OCI-M1 (cell line): ENCODE results near the gene MSRB1.
A peak's percentile ranks its signal among the peaks of the same experiment; 100 is the strongest.
"Not testable (repeated sequence)": the region's sequence is repeated elsewhere in the genome, so short reads cannot be mapped to it uniquely, and the experiment has no call there.

ENCODE experiments used
- DNase-seq: peaks from one replicate; lab custom pipeline; 2025; lab: John Stamatoyannopoulos, UW

MSRB1 gene

DNA sequence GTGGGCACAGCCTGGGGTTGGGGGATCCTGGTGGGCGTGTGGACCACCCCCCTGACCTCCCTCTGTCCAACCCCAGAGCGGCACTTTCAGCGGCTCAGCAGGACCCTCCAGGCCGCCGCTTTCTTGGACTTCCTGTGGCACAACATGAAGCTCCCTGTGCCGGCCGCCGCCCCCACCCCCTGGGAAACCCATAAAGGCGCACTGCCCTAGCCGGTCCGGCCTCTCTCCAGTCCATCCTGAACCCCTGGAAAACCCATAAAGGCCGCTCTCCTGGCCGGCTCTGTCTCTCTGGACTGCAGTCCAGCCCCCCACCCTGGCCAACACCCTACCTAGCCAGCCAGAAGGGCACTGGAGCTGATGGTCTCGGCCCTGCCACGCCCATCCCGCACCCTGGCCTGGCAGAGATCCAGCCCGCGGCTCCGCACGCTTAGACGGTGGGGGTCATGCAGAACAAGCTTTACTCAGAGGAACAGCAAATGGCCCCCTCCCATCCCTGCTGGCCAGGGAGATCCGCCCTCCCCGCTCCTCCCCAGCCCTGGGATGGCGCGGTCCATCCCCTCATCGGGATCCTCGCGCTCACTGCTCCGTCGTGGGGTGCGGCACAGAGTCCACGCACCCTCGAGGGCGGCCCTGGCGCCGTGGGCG is 35.6 kb upstream of the MSRB1 start:
- no peak for DNase-seq

DNA sequence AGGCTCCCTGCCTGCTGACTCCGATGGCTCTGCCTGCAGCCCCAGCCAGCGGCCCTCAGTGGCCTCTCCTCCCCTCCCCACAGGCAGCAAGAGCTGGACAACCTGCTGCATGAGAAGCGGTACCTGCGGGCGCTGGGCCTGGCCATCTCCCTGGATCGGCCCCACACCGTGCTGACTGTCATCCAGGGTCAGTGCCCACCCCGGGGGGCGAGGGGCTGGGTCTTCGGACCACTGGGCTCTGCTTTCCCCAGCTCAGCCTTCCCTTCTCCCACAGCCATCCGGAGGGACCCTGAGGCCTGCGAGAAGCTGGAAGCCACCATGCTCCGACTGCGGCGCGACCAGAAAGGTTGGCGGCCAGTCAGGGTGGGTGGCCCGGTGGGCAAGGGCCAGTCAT is 34.9 kb upstream of the MSRB1 start:
- DNase-seq: no peak

DNA sequence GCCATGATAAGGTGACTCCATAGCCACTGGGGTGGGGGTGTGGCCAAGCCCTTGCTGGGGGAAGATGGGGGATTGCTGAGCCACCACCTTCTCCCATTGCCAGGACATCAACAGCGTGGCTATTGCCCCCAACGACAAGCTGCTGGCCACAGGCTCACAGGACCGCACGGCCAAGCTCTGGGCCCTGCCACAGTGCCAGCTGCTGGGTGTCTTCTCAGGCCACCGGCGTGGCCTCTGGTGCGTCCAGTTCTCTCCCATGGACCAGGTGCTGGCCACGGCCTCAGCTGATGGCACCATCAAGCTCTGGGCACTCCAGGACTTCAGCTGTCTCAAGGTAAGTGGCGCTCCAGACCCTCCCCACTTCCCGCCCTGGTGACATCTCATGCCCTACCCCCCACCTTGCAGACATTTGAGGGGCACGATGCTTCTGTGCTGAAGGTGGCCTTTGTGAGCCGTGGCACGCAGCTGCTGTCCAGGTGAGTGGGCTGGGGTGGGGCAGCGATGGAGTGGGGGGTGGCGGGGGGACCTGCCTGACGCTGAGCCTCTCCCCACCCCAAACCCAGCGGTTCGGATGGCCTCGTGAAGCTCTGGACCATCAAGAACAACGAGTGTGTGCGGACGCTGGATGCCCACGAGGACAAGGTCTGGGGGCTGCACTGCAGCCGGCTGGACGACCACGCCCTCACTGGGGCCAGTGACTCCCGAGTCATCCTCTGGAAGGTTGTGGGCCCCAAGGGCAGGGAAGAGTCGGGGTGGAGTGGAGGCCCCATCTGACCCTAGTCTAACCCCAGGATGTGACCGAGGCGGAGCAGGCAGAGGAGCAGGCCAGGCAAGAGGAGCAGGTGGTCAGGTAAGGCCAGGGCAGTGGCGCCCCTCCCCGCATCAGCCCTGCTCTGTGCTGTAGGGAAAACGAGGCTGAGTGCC is 34.2 kb upstream of the MSRB1 start:
- no peak for DNase-seq

DNA sequence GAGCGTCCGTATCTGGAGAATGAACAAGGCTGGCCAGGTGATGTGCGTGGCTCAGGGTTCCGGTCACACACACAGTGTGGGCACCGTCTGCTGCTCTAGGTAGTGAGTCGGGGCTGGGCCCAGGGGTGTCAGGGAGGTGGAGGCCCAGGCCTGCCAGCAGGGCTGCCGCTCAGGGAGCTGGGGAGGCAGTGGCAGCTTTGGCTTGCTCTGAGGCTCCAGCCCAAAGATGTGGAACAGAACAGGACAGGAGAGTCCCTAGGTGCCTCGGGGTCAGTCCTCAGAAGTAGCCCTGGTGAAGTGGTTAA is 33.2 kb upstream of the MSRB1 start:
- no peak for DNase-seq

DNA sequence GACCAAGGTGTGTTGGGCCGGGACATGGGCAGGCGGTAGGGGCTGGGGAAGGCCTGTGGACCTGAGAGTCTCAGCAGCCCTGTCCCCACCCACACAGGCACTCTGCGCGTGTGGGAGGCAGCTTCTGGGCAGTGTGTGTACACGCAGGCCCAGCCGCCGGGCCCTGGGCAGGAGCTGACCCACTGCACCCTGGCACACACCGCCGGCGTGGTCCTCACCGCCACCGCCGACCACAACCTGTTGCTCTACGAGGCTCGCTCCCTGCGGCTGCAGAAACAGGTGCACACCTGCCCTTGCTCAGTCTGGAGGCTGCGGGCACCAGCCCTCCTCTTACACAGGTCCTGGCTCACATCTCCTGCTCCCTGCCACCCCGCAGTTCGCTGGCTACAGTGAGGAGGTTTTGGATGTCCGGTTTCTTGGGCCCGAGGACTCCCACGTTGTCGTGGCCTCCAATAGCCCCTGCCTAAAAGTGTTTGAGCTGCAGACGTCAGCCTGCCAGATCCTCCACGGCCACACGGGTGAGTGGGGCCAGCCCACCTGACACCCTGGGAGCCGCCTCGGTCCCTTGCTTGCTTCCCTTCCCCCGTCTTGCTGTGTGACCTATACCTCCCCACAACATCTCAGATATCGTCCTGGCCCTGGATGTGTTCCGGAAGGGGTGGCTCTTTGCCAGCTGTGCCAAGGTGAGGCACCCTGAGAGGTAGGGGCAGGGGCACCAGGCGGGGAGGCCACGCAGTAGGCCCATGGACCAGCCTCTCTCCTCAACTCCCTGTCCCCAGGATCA is 32.6 kb upstream of the MSRB1 start:
- no peak for DNase-seq

DNA sequence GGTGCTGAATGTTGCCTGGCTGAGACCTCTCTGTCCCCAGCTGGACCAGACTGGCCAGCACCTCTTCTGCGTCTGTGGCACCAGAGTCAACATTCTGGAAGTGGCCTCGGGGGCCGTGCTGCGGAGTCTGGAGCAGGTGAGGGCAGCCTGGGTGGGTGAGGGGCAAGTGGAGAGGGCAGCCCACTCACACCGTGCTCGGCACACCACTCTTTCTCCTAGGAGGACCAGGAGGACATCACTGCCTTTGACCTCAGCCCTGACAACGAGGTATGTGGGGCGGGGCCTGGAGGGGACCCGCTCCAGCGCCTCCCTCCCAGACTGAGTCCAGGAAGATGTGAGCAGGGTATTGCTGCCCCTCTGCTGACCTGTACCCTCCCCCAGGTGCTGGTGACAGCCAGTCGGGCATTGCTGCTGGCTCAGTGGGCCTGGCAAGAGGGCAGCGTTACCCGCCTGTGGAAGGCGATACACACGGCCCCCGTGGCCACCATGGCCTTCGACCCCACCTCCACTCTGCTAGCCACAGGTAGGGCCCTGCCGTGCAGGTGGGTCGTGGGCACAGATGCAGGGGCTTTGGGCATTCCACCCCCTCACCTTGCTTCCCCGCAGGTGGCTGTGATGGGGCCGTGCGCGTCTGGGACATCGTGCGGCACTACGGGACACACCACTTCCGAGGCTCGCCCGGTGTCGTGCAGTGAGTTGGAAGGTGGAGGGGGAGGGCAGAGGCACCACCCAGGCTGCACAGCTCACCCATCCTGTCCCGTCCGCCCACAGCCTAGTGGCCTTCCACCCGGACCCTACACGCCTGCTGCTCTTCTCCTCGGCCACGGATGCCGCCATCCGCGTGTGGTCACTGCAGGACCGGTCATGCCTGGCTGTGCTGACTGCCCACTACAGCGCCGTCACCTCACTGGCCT is 31.4 kb upstream of the MSRB1 start:
- DNase-seq: no peak

DNA sequence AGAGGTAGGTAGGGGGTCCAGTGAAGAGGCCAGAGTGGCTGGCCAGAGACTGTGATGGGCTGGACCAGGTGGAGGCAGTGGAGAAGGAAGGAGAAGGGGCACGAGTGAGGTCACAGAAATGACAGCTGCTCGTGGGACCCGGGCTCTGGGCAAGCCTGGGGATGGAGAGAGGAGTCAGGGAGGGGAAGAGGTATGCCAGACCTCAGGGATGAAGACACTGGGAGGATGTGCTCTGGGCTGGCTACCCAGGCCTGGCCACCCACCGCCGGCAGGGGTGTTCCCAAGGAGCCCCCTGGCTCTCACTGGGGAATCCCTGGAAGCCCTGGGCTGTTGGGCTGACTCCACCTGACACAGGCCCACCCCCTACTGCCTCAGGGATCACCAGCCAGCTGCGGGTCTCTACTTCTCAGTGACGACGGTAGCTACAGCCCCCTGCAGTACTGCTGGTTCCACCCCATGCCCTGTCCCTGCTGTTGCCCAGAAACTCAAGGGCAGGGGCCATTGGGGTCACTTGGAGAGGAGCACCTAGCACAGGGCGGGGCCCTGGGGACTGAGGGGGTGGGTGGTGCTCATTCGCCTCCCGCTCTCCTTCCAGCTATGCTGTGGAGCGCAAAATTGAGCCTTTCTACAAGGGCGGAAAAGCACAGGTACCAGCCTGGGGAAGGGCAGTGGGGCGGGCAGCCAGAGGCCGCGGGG is 30.6 kb upstream of the MSRB1 start:
- DNase-seq: no peak

DNA sequence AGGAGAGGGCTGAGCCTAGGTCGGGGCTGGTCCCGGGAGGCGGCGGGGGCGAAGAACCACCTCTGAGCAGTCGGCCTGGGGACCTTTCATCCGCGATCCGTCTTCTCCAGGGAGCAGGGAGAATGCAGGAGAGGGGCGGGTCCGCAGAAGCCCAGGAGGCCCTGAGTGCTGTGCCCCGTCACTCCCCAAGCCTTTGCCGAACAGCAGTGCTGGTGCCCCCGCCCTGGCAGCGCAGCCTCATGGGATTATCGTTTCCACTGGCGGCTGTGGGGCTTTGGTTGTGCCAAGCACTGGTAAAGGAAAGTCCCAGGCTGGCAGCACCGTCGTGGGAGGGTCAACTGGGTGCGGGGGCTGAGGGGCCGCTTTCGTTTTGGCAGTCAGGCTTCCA is 29.5 kb upstream of the MSRB1 start:
- peak; percentile 11 for DNase-seq

DNA sequence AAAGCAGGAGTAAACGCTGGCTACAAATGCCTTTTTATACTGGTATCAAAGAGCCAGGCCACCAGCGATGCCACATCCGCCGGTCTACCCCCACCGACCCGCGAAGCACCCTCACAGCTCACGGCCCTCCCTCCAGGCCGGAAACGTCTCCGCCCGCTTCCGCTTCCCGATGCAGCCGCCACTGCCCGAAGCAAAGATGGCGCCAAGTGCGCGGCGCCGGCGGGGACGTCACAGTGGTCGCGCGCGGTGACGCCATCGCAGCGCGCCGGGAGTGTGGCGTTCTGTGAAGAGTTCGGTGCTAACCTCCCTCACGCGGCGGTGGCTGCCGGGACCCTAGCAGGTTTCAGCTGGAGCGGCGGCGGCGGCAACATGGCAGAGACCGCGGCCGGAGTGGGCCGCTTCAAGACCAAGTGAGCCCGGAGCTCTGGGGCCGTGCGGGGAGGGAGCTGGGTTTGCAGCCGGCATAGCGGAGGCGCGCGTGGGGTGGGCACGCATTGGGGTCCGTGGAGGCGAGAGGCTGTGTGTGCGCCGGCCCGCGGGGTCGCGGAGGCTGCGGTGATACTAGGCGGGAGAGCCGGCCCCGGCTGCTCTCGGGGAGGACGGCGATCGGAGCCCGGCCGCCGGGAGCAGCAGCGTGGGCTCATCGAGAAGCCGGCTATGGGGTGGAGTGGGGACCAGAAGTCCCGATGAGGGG is 28.9 kb upstream of the MSRB1 start, which contains the start of gene TBL3:
TBL3 (plus strand) TSS at position 258 of the 694 bp plus-strand sequence; CDS start at position 370, 112 bp downstream.
- DNase-seq: peak; percentile 96

DNA sequence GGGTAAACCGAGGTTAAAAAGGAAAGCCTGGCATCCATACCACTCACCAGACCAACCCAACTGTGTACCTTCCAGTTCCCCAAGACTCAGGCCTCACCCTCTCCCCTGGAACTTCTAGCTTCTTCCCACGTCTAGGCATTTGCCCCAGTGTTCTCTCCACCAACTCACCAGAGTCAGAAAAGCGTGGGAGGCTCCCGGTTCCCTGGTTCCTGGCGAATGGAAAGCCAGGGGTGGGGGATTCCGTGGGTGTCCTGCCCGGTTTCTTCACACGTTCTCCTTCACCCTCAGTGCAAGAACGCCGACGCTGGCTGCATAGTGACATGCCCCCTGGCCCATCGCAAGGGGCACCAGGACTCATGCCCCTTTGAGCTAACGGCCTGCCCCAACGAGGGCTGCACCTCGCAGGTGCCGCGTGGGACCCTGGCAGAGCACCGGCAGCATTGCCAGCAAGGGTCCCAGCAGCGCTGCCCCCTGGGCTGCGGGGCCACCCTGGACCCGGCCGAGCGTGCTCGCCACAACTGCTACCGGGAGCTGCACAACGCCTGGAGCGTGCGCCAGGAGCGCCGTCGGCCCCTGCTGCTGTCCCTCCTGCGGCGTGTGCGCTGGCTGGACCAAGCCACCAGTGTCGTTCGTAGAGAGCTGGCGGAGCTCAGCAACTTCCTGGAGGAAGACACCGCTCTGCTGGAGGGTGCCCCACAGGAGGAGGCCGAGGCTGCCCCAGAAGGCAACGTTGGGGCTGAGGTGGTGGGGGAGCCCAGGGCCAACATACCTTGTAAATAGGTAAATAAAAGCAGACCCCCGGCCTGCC is 25.4 kb upstream of the MSRB1 start:
- DNase-seq: no peak

DNA sequence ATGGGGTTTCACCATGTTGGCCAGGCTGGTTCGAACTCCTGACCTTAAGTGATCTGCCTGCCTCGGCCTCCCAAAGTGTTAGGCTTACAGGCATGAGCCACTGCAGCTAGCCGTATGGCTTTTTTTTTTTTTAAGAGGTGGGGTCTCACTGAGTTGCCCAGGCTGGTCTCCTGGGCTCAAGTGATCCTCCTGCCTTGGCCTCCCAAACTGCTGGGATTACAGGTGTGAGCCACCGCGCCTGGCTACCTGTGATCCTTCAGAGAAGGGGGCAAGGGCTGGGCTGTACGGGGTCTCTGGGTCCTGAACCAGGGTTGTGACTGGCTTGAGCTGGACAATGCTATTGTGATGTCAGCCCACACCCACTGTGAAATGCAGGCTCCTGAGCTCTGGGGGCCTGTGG is 23.5 kb upstream of the MSRB1 start, which contains the start of gene RNF151:
RNF151 (plus strand) TSS at position 397 of the 400 bp plus-strand sequence. CDS start 26 bp downstream, outside the sequence.
- no peak for DNase-seq

DNA sequence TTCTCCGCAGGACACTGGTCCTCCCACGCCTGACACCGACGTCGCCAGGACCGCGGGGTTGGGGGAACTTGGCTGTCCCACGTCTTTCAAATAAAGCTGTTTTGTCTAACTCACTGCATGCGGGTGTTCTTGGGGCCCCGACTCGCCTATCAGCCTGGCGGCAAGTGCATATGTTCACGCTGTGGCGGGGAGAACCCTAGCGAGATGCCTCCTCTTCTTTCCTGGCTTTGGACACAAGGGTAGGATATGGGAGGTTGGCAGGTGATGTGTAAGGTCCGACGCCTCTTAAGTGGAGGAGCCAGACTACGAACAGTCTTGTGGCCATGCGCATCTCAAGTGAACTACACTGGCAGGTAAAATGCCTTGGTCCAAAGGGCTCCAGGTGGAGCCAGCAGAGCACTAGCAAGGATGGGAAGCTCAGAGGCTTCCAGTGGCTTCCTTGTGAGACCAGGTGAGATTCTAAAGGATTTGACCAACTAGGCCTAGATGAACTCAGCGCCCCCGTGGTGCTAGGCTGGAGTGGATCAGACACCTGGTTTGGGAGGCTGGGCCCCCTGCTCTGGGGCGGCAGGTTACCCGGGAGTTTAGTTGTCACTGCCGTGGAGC is 22.5 kb upstream of the MSRB1 start:
- DNase-seq: no peak

DNA sequence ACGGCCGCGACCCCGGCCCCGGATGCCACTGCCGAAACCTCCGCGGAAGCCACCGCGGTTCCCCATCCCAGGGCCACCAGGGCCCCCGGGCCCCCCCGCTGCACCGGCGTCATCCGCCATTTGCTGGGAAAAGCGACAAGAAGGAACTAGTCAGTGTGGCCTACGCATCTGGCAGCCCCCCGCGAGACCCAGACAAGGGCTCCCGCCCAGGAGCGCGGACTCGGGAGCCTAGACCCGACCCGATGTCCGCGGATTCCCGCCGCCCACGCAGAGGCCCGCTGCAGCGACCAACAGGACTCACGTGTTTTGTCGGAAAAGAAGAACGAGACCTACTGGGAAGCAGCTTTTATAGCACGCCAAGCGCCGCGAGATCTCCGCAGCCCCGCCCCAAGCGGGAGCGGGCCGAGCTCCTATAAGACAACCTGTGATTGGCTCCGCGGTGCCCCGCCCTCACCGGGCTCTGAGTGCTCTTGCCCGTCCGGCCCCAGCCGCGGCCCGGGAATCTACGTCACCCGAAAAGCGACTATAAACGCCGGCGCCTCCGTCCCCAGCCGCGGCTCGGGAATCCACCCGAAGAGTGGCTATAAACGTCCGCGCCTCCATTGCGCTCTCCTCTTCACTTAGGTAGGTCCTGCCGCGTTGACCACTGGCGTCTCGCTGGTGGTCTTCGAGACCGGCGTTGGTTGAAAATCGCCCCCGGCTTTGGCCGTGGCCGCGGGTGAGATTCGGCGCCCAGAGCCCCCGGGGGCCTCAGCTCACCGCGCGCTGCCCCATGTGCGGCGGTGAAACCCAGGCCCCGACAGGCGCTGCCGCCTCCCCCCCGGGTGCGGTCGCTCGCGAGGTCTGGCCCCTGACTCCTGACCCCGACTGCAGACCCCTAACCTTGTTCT is 21.8 kb upstream of the MSRB1 start, which contains the start of gene RPS2:
RPS2 (minus strand) TSS at position 321 of the 890 bp plus-strand sequence; CDS start at position 120, 201 bp downstream.
- peak; percentile 98 for DNase-seq

DNA sequence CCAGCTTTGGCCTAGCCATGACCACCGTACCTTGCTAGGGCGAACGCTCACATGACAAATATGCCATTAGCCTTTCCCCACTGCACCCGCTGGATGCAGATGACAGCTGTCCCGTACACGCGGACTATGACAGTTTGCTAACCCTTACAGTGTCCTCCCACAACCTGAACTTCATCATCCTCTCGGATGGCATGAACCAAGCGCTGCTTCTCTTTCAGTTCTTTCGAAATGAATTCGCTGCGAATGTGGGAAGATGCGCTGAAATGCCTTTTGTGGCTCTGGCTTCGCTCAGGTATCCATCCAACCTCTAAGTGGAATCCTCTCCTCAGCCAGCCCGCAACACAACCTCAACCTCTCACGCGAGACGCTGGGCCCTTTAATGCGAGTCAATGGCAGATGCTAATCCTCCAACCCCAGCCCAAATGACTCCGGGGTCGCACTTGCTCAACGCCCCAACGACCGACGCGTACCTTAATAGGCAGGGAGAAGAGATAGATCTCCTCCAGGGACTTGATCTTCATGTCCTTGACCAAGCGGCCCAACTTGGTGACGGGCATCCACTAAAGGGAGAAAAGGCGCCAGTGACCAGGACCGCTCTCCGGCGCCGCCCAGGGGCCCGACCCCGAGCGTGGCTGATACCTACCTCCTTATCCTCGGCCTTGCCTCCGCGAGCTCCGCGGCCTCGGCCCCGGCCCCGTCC is 21.0 kb upstream of the MSRB1 start:
- DNase-seq: peak; percentile 68

DNA sequence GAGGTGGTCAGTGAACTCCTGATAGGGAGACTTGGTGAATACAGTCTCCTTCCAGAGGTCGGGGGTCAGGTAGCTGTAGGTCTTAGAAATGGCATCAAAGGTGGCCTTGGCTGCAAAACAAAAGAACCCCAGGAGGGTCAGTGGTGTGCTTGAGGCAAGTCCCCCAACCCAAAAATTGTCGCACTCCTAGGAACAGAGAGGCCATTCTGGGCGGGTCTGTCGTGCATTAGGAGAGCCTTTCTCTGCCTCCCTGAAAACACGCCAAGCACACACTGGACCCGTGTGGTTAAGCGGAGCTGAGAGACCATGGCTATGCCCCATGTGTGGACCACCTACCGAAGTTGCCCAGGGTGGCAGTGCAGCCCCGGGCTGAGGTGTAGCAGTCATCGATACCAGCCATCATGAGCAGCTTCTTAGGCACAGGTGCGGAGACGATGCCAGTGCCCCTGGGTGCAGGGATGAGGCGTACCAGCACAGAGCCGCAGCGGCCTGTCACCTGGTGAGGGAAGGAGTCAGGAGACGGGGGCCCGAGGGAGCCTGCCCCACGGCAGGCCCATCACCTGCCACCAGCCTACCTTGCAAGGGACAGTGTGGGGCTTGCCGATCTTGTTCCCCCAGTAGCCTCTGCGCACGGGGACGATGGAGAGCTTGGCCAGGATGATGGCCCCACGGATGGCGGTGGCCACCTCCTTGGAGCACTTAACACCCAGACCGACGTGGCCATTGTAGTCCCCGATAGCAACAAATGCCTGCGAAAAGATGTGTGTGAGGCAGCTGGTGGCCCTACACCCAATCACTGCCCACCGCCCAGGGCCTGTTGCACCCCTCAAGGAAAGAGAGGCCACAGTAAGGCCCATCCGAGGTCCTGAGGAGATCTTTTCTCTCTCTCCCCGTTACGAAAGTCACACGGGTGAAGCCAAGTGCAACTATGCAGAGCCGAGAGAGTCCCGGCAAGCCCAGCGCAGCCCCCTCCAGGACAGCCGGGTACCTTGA is 19.5 kb upstream of the MSRB1 start:
- not testable (repeated sequence) for DNase-seq

DNA sequence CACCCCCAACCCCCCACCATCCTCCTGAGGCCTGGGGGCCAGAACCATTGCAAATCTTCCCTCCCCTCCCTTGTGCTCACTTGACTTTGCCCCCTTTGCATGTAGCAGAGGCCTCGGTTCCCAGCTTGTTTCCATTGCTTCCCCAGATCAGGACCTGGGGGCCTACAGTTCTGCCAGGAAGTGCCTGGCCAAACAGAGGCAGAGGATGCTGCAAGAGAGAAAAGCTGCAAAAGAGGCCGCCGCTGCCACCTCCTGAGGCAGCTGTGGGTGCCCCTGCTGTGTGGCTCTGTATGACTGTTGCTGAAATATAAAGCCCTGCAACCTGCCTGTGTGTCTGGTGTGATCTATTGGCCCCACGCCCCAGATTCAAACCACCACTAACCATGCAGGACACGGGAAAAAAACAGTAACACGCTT is 18.7 kb upstream of the MSRB1 start:
- DNase-seq: no peak
